GM19452 (cell line): Measurements from ENCODE around the gene BCAS3.
"Not testable (repeated sequence)": the region's sequence is repeated elsewhere in the genome, so short reads cannot be mapped to it uniquely, and the experiment has no call there.

ENCODE experiments used
- ATAC-seq: cut with Tn5 transposase; IDR thresholded peaks from one replicate; pipeline ENCODE4 v1.9.1; 2021; ENCODE audit not compliant: unreplicated experiment

BCAS3 gene

DNA sequence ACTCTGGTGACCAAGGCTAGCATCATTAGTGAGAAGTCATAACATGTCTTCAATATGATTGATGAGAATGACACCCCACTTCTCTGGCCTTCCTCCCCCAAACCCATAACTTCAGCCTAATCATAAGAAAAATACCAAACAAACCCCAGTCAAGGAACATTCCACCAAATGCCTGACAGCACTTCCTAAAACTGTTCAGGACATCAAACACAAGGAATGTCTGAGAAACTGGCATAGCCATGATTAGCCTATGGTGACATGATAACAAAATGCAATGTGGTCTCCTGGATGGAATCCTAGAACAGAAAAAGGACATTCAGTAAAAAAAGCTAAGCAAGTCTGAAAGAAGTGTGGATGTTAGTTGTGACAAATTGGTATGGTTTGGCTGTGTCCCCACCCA lies 749.9 kb downstream of the BCAS3 start:
- ATAC-seq, result no peak

DNA sequence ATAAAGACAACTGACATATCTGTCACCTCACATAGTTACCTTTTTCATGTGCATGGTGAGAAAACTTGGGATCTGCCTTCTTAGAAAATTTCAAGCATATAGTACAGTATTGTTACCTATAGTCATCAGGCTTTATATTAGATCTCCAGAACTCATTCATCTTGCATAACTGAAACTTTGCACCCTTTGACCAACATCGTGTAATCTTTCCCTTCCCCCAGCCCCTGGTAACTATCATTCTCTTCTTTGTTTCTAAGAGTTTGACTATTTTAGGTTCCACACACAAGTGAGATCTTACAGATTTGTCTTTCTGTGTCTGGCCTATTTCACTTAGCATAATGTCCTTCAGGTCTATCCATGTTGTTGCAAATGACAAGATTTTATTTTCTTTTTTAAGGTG lies 751.6 kb downstream of the BCAS3 start:
- ATAC-seq, result no peak

DNA sequence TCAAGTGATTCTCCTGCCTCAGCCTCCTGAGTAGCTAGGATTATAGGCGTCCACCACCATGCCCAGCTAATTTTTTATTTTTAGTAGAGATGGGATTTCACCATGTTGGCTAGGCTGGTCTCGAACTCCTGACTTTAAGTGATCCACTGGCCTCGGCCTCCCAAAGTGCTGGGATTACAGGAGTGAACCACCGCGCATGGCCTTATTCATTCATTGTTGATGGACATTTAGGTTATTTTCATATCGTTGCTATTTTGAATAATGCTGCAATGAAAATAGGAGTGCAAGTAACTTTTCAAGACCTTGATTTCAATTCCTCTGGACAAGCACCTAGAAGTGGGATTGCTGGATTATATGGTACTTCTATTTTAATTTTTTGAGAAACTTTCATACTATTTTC lies 752.2 kb downstream of the BCAS3 start:
- ATAC-seq, result not testable (repeated sequence)

DNA sequence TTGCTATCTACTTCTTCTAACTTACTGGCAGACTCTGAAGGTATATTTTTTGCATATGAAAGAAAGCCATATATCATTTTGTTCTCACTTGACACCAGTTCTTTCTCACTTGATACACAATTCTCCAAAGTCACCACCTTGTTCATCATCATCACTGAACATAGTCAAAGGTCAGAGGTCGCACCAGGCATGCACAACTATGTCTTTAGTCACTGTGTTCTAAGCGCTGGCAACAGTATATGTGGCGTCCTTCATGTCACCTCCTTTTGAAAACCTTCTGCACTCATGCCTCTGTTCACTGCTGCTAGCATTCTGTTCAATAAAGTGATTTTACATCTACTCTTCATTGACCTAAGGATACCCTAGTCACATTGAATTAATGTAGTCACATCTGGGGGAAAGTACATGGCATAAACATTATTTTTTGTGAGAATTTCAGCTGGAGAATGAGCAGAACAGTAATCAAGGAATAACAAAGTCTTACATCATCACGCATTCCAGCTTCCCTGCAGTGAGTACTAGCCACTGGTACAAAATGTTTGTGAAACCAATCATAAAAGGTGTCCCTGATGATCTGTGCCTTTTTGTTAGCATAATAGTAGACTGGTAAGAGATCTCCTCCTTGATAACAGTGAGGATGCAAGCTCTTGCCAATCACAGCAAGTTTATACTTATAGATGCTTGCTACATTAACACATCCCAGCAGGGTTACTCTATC lies 754.1 kb downstream of the BCAS3 start:
- no peak for ATAC-seq

DNA sequence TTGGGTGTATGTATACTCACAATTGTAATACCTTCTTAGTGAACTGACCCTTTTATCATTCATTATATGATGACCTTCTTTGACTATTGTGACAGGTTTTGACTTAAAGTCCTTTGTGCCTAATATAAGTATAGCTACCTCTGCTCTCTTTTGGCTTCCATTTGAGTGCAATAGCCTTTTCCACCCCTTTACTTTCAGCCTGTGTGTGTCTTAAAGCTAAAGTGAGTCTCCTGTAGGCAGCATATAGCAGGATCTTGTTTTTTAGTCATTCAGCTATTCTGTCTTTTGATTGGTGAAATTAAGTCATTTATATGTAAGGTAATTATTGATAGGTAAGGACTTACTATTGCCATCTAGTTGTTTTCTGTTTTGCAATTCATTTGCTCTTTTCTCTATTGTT lies 758.6 kb downstream of the BCAS3 start:
- ATAC-seq, result no peak

DNA sequence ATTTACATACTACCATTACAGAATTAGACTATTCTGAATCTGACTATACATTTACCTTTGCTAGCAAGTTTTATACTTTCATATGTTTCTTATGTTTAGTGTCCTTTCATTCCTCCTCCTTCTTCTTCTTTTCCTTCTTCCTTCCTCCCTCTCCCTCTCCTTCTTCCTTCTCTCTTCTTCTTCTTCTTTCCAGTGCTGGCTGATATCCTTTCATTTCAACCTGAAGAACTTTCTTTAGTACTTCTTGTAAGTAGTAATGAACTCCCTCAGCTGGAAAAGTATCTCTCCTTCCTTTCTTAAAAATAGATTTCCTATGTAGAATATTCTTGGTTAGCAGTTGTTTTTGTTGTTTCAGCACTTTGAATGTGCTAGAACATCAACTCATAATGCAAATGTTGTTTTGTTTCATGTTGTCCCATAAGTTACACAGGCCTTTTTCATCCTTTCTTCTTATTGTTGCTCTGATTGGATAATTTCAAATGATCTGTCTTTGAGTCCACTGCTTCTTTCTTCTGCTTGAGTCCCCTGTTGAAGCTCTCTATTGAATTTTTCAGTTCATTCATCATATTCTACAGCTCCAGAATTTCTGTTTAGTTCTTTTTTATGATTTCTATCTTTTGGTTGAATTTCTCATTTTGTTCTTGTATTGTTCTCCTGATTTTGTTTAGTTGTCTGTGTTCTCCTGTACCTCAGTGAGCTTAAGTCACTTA lies 759.5 kb downstream of the BCAS3 start:
- ATAC-seq, result no peak

DNA sequence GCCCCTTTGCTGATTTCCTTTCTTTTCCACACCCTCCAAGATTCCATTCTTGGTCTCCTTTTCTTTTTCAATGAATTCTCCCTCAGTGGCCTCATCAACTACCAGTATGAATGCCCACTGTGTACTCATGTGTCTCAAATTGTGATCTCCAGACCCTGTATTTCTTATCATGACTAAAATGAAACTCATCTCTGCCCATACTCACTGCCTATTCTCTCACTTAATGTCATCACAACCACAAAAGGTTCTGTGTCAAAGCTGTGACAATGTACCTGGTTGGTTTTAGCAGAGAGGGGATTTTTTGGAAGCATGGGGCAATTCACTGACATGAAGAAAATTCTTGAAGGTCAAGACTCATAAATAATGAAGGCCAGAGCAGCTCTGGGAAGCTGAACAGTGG lies 763.0 kb downstream of the BCAS3 start:
- ATAC-seq, result no peak

DNA sequence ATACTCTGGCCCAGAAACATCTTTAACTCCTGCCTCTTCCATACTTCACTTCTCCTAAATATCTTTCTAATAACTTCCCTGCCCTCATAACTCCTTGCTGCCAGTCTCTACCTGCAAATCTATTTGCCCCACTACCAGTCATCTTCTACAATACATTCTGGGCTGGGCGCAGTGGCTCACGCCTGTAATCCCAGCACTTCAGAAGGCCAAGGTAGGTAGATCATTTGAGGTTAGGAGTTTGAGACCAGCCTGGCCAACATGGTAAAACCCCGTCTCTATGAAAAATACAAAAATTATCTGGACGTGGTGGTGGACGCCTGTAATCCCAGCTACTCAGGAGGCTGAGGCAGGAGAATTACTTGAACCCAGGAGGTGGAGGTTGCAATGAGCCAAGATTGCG lies 763.9 kb downstream of the BCAS3 start:
- ATAC-seq, result not testable (repeated sequence)

DNA sequence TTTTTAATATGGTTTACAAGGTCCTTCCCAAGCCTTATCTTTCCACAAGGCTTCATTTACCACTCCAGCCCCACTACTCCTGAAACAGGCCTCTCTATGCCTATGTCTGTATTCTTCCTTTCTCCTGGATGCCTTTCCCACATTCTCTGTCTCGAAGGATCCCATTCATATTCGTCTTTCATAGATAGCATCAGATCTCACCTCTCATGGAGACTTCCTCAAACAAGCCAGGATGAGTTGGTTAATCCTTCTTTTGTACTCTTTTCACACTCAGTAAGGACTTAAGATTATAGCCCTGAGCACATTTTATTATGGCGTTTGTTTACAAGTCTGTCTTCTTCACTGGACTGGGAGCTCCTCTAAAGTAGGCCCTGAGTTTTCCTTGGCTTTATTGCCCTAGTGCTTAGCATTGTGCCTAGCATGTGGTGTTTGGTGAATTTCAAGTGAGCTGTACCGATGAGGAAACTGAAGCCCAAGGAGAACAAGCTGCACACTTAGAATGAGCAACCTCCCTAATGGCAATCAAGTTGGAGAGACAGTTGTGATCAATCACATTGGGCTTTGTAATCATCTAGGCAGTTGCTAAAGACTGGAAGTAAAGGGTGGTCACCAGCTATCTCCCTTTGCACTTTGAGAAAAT lies 764.6 kb downstream of the BCAS3 start:
- ATAC-seq, result no peak
